Tibial nerve (tissue), 4 donors: ENCODE results near the gene TACO1. TPM values are rescaled to one million over a fixed set of nuclear protein-coding genes. Genes with fewer than 3 reads are reported as not detected.

Source experiments
- DNase-seq, 2 donors: peaks; one replicate each; pipeline ENCODE4 v3.0.0-alpha.2; 2019; ENCODE audit warnings: low spot score in 2 of 2
- H3K27ac ChIP-seq, 4 donors: fragments of 200-600 bp; sonication (generic) in 3 of 4; one replicate each; pipeline ENCODE4 v1.5.1; 2017 to 2019; ENCODE audit warnings: mild to moderate bottlenecking in 1 of 4
- H3K27me3 ChIP-seq, 2 donors: fragments of 200-600 bp; sonication (generic) in 1 of 2; one replicate each; pipeline versions ENCODE4 v1.5.1 to v1.6.0; 2017 to 2019
- H3K36me3 ChIP-seq, 3 donors: fragments of 200-600 bp; sonication (generic); one replicate each; pipeline ENCODE4 v1.5.1; 2018 to 2019
- H3K4me1 ChIP-seq, 4 donors: fragments of 200-600 bp; sonication (generic) in 3 of 4; one replicate each; pipeline ENCODE4 v1.5.1; 2017 to 2019
- H3K4me3 ChIP-seq, 4 donors: fragments of 200-600 bp; sonication (generic) in 3 of 4; one replicate each; pipeline ENCODE4 v1.5.1; 2017 to 2019; ENCODE audit warnings: mild to moderate bottlenecking in 1 of 4, moderate library complexity in 1 of 4
- H3K9me3 ChIP-seq, 4 donors: fragments of 200-600 bp; sonication (generic) in 3 of 4; one replicate each; pipeline ENCODE4 v1.5.1; 2017 to 2019
- CTCF ChIP-seq, 5 experiments: fragments of 200-600 bp in 3 of 5; fragments of 450-650 bp in 2 of 5; sonication (generic) in 3 of 5; IDR thresholded peaks; one replicate each; pipeline ENCODE4 v1.5.1; 2016 to 2019; ENCODE audit warnings: antibody characterized with exemption in 5 of 5, mild to moderate bottlenecking in 3 of 5, moderate library complexity in 2 of 5
- EP300 ChIP-seq, 2 donors: sonication (generic); formaldehyde crosslinking; IDR thresholded peaks; one replicate each; pipeline ENCODE4 v1.6.1; 2017; ENCODE audit warnings: antibody characterized with exemption in 2 of 2, mild to moderate bottlenecking in 1 of 2
- POLR2A ChIP-seq, 2 donors: fragments of 450-650 bp; IDR thresholded peaks; one replicate each; pipeline ENCODE4 v1.6.1; 2017; ENCODE audit warnings: antibody characterized with exemption in 2 of 2, mild to moderate bottlenecking in 2 of 2, moderate library complexity in 2 of 2
- WGBS, 2 donors: methylation state at CpG; one replicate each; pipeline ENCODE4 v1.1.5; 2018; 5-methylcytosine and 5-hydroxymethylcytosine counted together
- total RNA-seq, 4 donors: library from RNA; depleted of rRNA; stranded (reverse); fragments of >200 nt; gene quantifications; one replicate each; pipeline ENCODE4 v1.1.0, GENCODE V29; 2016

TACO1 gene
- total RNA-seq, 4 donors from 2014 or later, result 9.8 to 18.0 (median 13.3) TPM

GRCh38 chr17:63610854-63611253 lies 10.2 kb downstream of the TACO1 start:
- Histone ChIP-seq H3K9me3 (no peaks in the 10 kb centered on the region), H3K27ac (no peak overlapping the region), H3K4me3 (no peak overlapping the region), H3K36me3 (peaks cover 5 to 56% (median 10%) of the 10 kb centered on the region in 3 donors), H3K4me1 (peaks cover 0 to 5% (median 0%) of the 10 kb centered on the region in 4 donors), H3K27me3 (no peaks in the 10 kb centered on the region)
- DNase-seq, result no peak
- TF ChIP-seq POLR2A (IDR thresholded peaks at IDR 0.05), result no peak
- no peak for TF ChIP-seq EP300 (IDR thresholded peaks at IDR 0.05)
- no peak for TF ChIP-seq CTCF (IDR thresholded peaks at IDR 0.05)
- WGBS, 2 donors, result 89 to 96% methylated on average over 10 of the region's 10 CpGs

- 80 to 81% methylated on average over 3 of the region's 3 CpGs for WGBS, 2 donors
- Histone ChIP-seq H3K27me3 (no peaks in the 10 kb centered on the region), H3K9me3 (no peaks in the 10 kb centered on the region), H3K36me3 (peaks cover 5 to 51% (median 10%) of the 10 kb centered on the region in 3 donors), H3K4me1 (peaks cover 0 to 5% (median 0%) of the 10 kb centered on the region in 4 donors), H3K4me3 (no peak overlapping the region), H3K27ac (no peak overlapping the region)
- no peak for DNase-seq
- TF ChIP-seq CTCF (IDR thresholded peaks at IDR 0.05) (no peak), EP300 (IDR thresholded peaks at IDR 0.05) (no peak), POLR2A (IDR thresholded peaks at IDR 0.05) (no peak)
These were observed 10.7 kb downstream of the TACO1 start for GRCh38 chr17:63611354-63611753.

GRCh38 chr17:63613663-63614062 lies 13.0 kb downstream of the TACO1 start:
- Histone ChIP-seq H3K9me3 (no peaks in the 10 kb centered on the region), H3K27me3 (no peaks in the 10 kb centered on the region), H3K4me1 (peaks cover 0 to 5% (median 0%) of the 10 kb centered on the region in 4 donors), H3K4me3 (no peak overlapping the region), H3K27ac (no peak overlapping the region), H3K36me3 (peaks cover 0 to 28% (median 0%) of the 10 kb centered on the region in 3 donors)
- WGBS, 2 donors, result 87 to 88% methylated on average over 2 of the region's 2 CpGs
- TF ChIP-seq EP300 (IDR thresholded peaks at IDR 0.05) (no peak), CTCF (IDR thresholded peaks at IDR 0.05) (no peak), POLR2A (IDR thresholded peaks at IDR 0.05) (no peak)
- no peak for DNase-seq

- no peak for DNase-seq
- peak overlapping the region; percentile 73 to 92 (median 82) for H3K4me3 ChIP-seq
- H3K4me1 ChIP-seq, result peaks cover 0 to 37% (median 24%) of the 10 kb centered on the region in 4 donors
- no peaks in the 10 kb centered on the region for H3K36me3 ChIP-seq
- 6% methylated on average over 10 of the region's 10 CpGs for WGBS, 2 donors
- H3K27ac ChIP-seq, result peak overlapping the region; percentile 77 to 96 (median 90)
- TF ChIP-seq POLR2A (IDR thresholded peaks at IDR 0.05), result no peak
- H3K9me3 ChIP-seq, result no peaks in the 10 kb centered on the region
- no peaks in the 10 kb centered on the region for H3K27me3 ChIP-seq
These were observed 20.6 kb downstream of the TACO1 start for GRCh38 chr17:63621229-63621683.

GRCh38 chr17:63621684-63622573 lies 21.2 kb downstream of the TACO1 start, which contains the start of gene MAP3K3:
TSS of gene MAP3K3 (plus strand) at chr17:63622417. CDS start at chr17:63622760, 343 bp downstream.
- WGBS, 2 donors, result 0 to 1% methylated on average over 44 to 50 of the region's 75 CpGs
- TF ChIP-seq EP300 (IDR thresholded peaks at IDR 0.05), result peak in 1 of 2 donors; percentile 88
- peak; percentile 63 to 81 for TF ChIP-seq POLR2A (IDR thresholded peaks at IDR 0.05)
- TF ChIP-seq CTCF (IDR thresholded peaks at IDR 0.05), result peak; percentile 21 to 64 (median 36)

More at GRCh38 chr17:63621684-63622573, 21.2 kb downstream of the TACO1 start, which contains the start of gene MAP3K3:
- Histone ChIP-seq H3K36me3 (no peaks in the 10 kb centered on the region), H3K9me3 (no peaks in the 10 kb centered on the region), H3K27ac (peak within 1 kb of the TSS; percentile 77 to 96 (median 90)), H3K4me1 (peaks cover 0 to 43% (median 30%) of the 10 kb centered on the region in 4 donors), H3K4me3 (peak within 1 kb of the TSS; percentile 73 to 92 (median 82)), H3K27me3 (no peaks in the 10 kb centered on the region)
- peak; percentile 98 to 99 for DNase-seq
